Fibroblast of pulmonary artery (primary cell): ENCODE measurements around the gene FAM181B.

Experiments
- DNase-seq: peaks from one replicate; pipeline ENCODE4 v3.0.0-alpha.2; 2010; ENCODE audit warnings: low read depth
- H3K4me3 ChIP-seq: replicated peaks from 2 replicates; pipeline ENCODE4 v1.5.1; 2011; ENCODE audit warnings: low read depth, mild to moderate bottlenecking, control low read depth, low read length, moderate library complexity
- CTCF ChIP-seq: IDR thresholded peaks from 2 replicates; pipeline ENCODE4 v1.5.1; 2011; ENCODE audit warnings: mild to moderate bottlenecking, control low read depth, low read length, inconsistent platforms; ENCODE audit errors: missing control alignments

FAM181B gene

GRCh38 chr11:82771781-82772180, 38.1 kb upstream of the FAM181B start:
- TF ChIP-seq CTCF, result no peak
- no peak overlapping the region for H3K4me3 ChIP-seq
- no peak for DNase-seq

- no peak for DNase-seq
These were observed 33.5 kb upstream of the FAM181B start for GRCh38 chr11:82767123-82767522.

GRCh38 chr11:82765466-82766034, 31.9 kb upstream of the FAM181B start:
- no peak overlapping the region for H3K4me3 ChIP-seq
- TF ChIP-seq CTCF, result no peak
- no peak for DNase-seq

More at GRCh38 chr11:82767123-82767522, 33.5 kb upstream of the FAM181B start:
- no peak overlapping the region for H3K4me3 ChIP-seq
- no peak for TF ChIP-seq CTCF

- no peak for TF ChIP-seq CTCF
- no peak overlapping the region for H3K4me3 ChIP-seq
- no peak for DNase-seq
These were observed 29.5 kb upstream of the FAM181B start for GRCh38 chr11:82763167-82763566.

GRCh38 chr11:82759649-82760048, 26.0 kb upstream of the FAM181B start:
- no peak for TF ChIP-seq CTCF
- H3K4me3 ChIP-seq, result no peak overlapping the region
- no peak for DNase-seq

GRCh38 chr11:82757660-82758357, 24.1 kb upstream of the FAM181B start:
- TF ChIP-seq CTCF, result no peak
- H3K4me3 ChIP-seq, result no peak overlapping the region
- DNase-seq, result no peak
